Choroid plexus epithelial cell (primary cell): ENCODE measurements around the gene ADAMTS9.

Experiments
- DNase-seq: peaks from one replicate; pipeline ENCODE4 v3.0.0-alpha.2; 2010; ENCODE audit warnings: low read depth
- H3K4me3 ChIP-seq: 2 replicates; pipeline ENCODE4 v1.5.1; 2011; ENCODE audit warnings: low read depth, mild to moderate bottlenecking, control low read depth, low read length, moderate library complexity
- TF ChIP-seq, protein P1 (sequence below): conservative IDR thresholded peaks from 2 replicates; pipeline ENCODE4 v1.5.1; 2011; ENCODE audit warnings: low read depth, mild to moderate bottlenecking, control low read depth, inconsistent platforms, low read length, moderate library complexity

The ADAMTS9 gene

GRCh38 chr3:64489361-64490044, 198.3 kb downstream of the ADAMTS9 start:
- TF ChIP-seq, protein P1, sequence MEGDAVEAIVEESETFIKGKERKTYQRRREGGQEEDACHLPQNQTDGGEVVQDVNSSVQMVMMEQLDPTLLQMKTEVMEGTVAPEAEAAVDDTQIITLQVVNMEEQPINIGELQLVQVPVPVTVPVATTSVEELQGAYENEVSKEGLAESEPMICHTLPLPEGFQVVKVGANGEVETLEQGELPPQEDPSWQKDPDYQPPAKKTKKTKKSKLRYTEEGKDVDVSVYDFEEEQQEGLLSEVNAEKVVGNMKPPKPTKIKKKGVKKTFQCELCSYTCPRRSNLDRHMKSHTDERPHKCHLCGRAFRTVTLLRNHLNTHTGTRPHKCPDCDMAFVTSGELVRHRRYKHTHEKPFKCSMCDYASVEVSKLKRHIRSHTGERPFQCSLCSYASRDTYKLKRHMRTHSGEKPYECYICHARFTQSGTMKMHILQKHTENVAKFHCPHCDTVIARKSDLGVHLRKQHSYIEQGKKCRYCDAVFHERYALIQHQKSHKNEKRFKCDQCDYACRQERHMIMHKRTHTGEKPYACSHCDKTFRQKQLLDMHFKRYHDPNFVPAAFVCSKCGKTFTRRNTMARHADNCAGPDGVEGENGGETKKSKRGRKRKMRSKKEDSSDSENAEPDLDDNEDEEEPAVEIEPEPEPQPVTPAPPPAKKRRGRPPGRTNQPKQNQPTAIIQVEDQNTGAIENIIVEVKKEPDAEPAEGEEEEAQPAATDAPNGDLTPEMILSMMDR, result peak; percentile 5
- DNase-seq, result peak; percentile 30
- peak overlapping the region; percentile 18 for H3K4me3 ChIP-seq

GRCh38 chr3:64488939-64489338, 198.9 kb downstream of the ADAMTS9 start:
- TF ChIP-seq, protein P1, result no peak
- no peak overlapping the region for H3K4me3 ChIP-seq
- DNase-seq, result no peak

- H3K4me3 ChIP-seq, result no peak overlapping the region
- peak; percentile 89 for DNase-seq
- TF ChIP-seq, protein P1, result peak; percentile 92
Measured at GRCh38 chr3:64484289-64484992, 203.4 kb downstream of the ADAMTS9 start.

DNA sequence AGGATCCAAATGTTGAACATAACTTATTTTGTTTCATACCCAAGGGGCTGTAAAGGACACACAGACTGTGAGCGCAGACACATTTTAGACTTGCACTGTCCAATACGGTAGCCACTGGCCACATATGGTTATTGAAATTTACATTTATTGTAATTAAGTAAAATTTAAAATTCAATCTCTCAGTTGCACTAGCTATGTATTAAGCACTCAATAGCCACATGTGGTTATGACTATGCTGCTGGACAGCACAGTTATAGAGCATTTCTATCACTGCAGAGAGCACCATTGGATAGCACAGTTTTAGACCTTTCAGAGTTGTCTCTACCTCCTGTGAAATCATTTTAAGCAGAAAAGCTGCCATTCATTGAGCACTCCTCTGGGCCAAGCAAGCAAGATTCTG, 204.3 kb downstream of the ADAMTS9 start:
- no peak for DNase-seq
- TF ChIP-seq, protein P1, result no peak
- H3K4me3 ChIP-seq, result no peak overlapping the region

DNA sequence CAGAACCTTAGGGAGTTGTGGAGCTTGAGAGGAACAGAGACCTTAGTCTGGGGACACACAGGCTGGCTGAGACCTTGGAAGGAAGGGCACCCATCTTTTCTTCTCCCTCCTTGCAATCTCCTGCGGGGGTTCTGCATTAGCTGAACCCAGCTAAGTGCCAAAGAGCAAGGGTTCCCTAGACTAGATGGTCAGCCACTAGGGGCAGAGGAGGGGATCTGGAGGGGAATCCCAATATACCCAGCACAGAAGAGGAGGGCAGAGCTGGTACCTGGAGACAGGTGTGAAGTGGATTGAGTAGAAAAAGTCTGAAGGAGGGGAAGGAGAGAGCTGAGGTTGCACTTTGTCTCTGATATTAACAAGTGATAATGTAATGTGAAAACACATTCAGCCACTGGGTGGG, 212.8 kb downstream of the ADAMTS9 start:
- H3K4me3 ChIP-seq, result no peak overlapping the region
- no peak for DNase-seq
- TF ChIP-seq, protein P1, result peak; percentile 23

DNA sequence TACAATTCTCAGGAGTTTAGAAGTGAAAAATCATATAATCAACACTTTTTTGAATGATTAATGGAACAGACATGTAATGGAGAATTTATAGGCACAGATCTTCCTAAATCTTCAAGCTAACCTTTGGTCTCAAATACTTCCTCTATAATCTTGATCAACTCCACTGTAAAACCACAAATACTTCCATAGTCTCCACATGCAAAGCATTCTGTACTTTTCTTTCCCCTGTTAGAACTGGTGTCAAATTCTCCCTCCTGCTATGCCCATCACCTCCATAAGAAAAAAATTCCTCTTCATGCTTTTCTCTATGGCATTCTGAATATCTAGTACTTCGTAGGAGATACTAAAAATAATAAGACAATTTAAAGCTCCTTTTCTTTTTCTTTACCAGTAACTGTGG, 214.3 kb downstream of the ADAMTS9 start:
- TF ChIP-seq, protein P1, result no peak
- DNase-seq, result peak; percentile 80
- H3K4me3 ChIP-seq, result no peak overlapping the region
